ENCODE results near the gene MBOAT2.

- TF ChIP-seq POLR2A (IDR thresholded peaks at IDR 0.05; ENCODE audit: low read depth, low read length) (no peak), POLR2AphosphoS5 (IDR thresholded peaks at IDR 0.05; ENCODE audit: low read depth, low read length) (no peak), TAF1 (IDR thresholded peaks at IDR 0.05; ENCODE audit: borderline replicate concordance, low read depth, low read length) (no peak)
Measured at GRCh38 chr2:8935982-8936381, 67.5 kb downstream of the MBOAT2 start.
